SU-DHL-6 (cell line): ENCODE data around the gene ADSS1.
"Not testable (repeated sequence)": the region's sequence is repeated elsewhere in the genome, so short reads cannot be mapped to it uniquely, and the experiment has no call there.

ENCODE experiments used
- CTCF ChIP-seq: fragments of 200-600 bp; sonication (generic); IDR thresholded peaks from one replicate; pipeline ENCODE4 v1.5.1; 2017; ENCODE audit warnings: antibody characterized with exemption, mild to moderate bottlenecking, low read length, moderate library complexity; ENCODE audit not compliant: insufficient read depth, poor library complexity, severe bottlenecking
- EZH2phosphoT487 ChIP-seq: fragments of 200-600 bp; sonication (generic), shearing (Covaris generic); conservative IDR thresholded peaks from 2 replicates; pipeline ENCODE4 v1.6.1; 2018; ENCODE audit warnings: mild to moderate bottlenecking, antibody characterized with exemption, low read length, moderate library complexity, mixed read lengths

- TF ChIP-seq CTCF, EZH2phosphoT487: not testable (repeated sequence)
Observed at GRCh38 chr14:104729176-104729834, 5.3 kb downstream of the ADSS1 start.
